DOHH2 (cell line): ENCODE data around the gene PCDHGB6.
A peak's percentile ranks its signal among the peaks of the same experiment; 100 is the strongest.
"Not testable (repeated sequence)": the region's sequence is repeated elsewhere in the genome, so short reads cannot be mapped to it uniquely, and the experiment has no call there.

Experiments
- H3F3A ChIP-seq: fragments of 200-600 bp; sonication (generic), shearing (Covaris generic); 2 replicates; pipeline ENCODE4 v1.6.0; 2016; ENCODE audit warnings: antibody characterized with exemption, mild to moderate bottlenecking; ENCODE audit not compliant: control insufficient read depth, insufficient read depth
- H3K27ac ChIP-seq: fragments of 200-600 bp; sonication (generic); 2 replicates; pipeline ENCODE4 v1.5.1; 2014; ENCODE audit warnings: low read depth, mild to moderate bottlenecking, low read length, moderate library complexity
- H3K27me3 ChIP-seq: fragments of 200-600 bp; sonication (generic); 2 replicates; pipeline ENCODE4 v1.6.1; 2014; ENCODE audit warnings: mild to moderate bottlenecking, low read length, mixed read lengths; ENCODE audit not compliant: control insufficient read depth
- H3K36me3 ChIP-seq: fragments of 200-600 bp; sonication (generic); 2 replicates; pipeline ENCODE4 v1.6.1; 2014; ENCODE audit warnings: mild to moderate bottlenecking, low read length, moderate library complexity, mixed read lengths; ENCODE audit not compliant: control insufficient read depth
- H3K4me1 ChIP-seq: fragments of 200-600 bp; sonication (generic); 2 replicates; pipeline ENCODE4 v1.6.1; 2014; ENCODE audit warnings: mild to moderate bottlenecking, low read length, mixed read lengths; ENCODE audit not compliant: control insufficient read depth
- H3K4me2 ChIP-seq: fragments of 200-600 bp; sonication (generic); 2 replicates; pipeline ENCODE4 v1.6.0; 2014; ENCODE audit warnings: mild to moderate bottlenecking, low read length, moderate library complexity
- H3K4me3 ChIP-seq: fragments of 200-600 bp; sonication (generic); 2 replicates; pipeline ENCODE4 v1.5.1; 2014; ENCODE audit warnings: mild to moderate bottlenecking, low read length, mixed read lengths
- H3K79me2 ChIP-seq: fragments of 200-600 bp; sonication (generic); 2 replicates; pipeline ENCODE4 v1.6.1; 2014; ENCODE audit warnings: mild to moderate bottlenecking, low read length, mixed read lengths; ENCODE audit not compliant: control insufficient read depth
- H3K9me2 ChIP-seq: fragments of 200-600 bp; sonication (generic); replicated peaks from 2 replicates; pipeline ENCODE4 v1.6.1; 2014; ENCODE audit warnings: mild to moderate bottlenecking, low read length, mixed read lengths; ENCODE audit not compliant: control insufficient read depth
- H3K9me3 ChIP-seq: fragments of 200-600 bp; sonication (generic); 2 replicates; pipeline ENCODE4 v1.6.1; 2014; ENCODE audit warnings: antibody characterized with exemption, low read length, mixed read lengths; ENCODE audit not compliant: control insufficient read depth, insufficient read depth
- H4K20me1 ChIP-seq: fragments of 200-600 bp; sonication (generic); 2 replicates; pipeline ENCODE4 v1.6.0; 2014; ENCODE audit warnings: low read depth, mild to moderate bottlenecking, antibody characterized with exemption, low read length, moderate library complexity; ENCODE audit not compliant: control insufficient read depth, insufficient read depth
- EZH2phosphoT487 ChIP-seq: fragments of 200-600 bp; sonication (generic); IDR thresholded peaks from 2 replicates; pipeline ENCODE4 v1.6.1; 2017; ENCODE audit warnings: borderline replicate concordance, mild to moderate bottlenecking, antibody characterized with exemption, low read length, moderate library complexity, mixed read lengths
- TF ChIP-seq, protein P1 (sequence below): fragments of 200-600 bp; sonication (generic); IDR thresholded peaks from one replicate; pipeline ENCODE4 v1.5.1; 2014; ENCODE audit warnings: antibody characterized with exemption, mild to moderate bottlenecking, low read depth, low read length; ENCODE audit not compliant: poor library complexity, severe bottlenecking

The PCDHGB6 gene

GRCh38 chr5:141430332-141431113, 22.7 kb downstream of the PCDHGB6 start, which contains the start of gene PCDHGA12:
Gene PCDHGA12 (plus strand): TSS chr5:141430507. CDS start chr5:141430760, 253 bp downstream.
- no peaks in the 10 kb centered on the region for H3K9me2 ChIP-seq
- H3K4me3 ChIP-seq: peak within 1 kb of the TSS; percentile 69
- peaks cover 18% of the 10 kb centered on the region for H3K9me3 ChIP-seq
- H3K79me2 ChIP-seq: no peaks in the 10 kb centered on the region
- H3K27me3 ChIP-seq: no peaks in the 10 kb centered on the region
- no peaks in the 10 kb centered on the region for H4K20me1 ChIP-seq
- H3K4me1 ChIP-seq: 0 out of 2 replicates have a peak, but pooled peaks cover 3% of the 10 kb centered on the region
- H3K27ac ChIP-seq: 0 out of 2 replicates have a peak within 1 kb of the TSS, but pooled peaks have one; percentile 5
- H3K36me3 ChIP-seq: peaks cover 24% of the 10 kb centered on the region
- peak within 1 kb of the TSS; percentile 60 for H3K4me2 ChIP-seq
- H3F3A ChIP-seq: 0 out of 2 replicates have a peak, but pooled peaks cover 6% of the 10 kb centered on the region
- no peak for TF ChIP-seq EZH2phosphoT487
- TF ChIP-seq, protein P1, sequence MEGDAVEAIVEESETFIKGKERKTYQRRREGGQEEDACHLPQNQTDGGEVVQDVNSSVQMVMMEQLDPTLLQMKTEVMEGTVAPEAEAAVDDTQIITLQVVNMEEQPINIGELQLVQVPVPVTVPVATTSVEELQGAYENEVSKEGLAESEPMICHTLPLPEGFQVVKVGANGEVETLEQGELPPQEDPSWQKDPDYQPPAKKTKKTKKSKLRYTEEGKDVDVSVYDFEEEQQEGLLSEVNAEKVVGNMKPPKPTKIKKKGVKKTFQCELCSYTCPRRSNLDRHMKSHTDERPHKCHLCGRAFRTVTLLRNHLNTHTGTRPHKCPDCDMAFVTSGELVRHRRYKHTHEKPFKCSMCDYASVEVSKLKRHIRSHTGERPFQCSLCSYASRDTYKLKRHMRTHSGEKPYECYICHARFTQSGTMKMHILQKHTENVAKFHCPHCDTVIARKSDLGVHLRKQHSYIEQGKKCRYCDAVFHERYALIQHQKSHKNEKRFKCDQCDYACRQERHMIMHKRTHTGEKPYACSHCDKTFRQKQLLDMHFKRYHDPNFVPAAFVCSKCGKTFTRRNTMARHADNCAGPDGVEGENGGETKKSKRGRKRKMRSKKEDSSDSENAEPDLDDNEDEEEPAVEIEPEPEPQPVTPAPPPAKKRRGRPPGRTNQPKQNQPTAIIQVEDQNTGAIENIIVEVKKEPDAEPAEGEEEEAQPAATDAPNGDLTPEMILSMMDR: peak; percentile 73

DNA sequence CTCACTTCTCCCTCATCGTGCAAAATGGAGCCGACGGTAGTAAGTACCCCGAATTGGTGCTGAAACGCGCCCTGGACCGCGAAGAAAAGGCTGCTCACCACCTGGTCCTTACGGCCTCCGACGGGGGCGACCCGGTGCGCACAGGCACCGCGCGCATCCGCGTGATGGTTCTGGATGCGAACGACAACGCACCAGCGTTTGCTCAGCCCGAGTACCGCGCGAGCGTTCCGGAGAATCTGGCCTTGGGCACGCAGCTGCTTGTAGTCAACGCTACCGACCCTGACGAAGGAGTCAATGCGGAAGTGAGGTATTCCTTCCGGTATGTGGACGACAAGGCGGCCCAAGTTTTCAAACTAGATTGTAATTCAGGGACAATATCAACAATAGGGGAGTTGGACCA, 23.5 kb downstream of the PCDHGB6 start:
- no peaks in the 10 kb centered on the region for H4K20me1 ChIP-seq
- no peak for TF ChIP-seq EZH2phosphoT487
- TF ChIP-seq, protein P1: no peak
- peak overlapping the region; percentile 60 for H3K4me2 ChIP-seq
- 0 out of 2 replicates have a peak, but pooled peaks cover 6% of the 10 kb centered on the region for H3F3A ChIP-seq
- peak overlapping the region; percentile 69 for H3K4me3 ChIP-seq
- peaks cover 18% of the 10 kb centered on the region for H3K9me3 ChIP-seq
- H3K36me3 ChIP-seq: peaks cover 24% of the 10 kb centered on the region
- H3K27ac ChIP-seq: no peak overlapping the region
- no peaks in the 10 kb centered on the region for H3K9me2 ChIP-seq
- H3K27me3 ChIP-seq: no peaks in the 10 kb centered on the region
- no peaks in the 10 kb centered on the region for H3K79me2 ChIP-seq
- 0 out of 2 replicates have a peak, but pooled peaks cover 3% of the 10 kb centered on the region for H3K4me1 ChIP-seq

GRCh38 chr5:141432308-141432707, 24.5 kb downstream of the PCDHGB6 start:
- not testable (repeated sequence) for H3F3A ChIP-seq
- peaks cover 18% of the 10 kb centered on the region for H3K9me3 ChIP-seq

GRCh38 chr5:141432726-141433125, 24.9 kb downstream of the PCDHGB6 start:
- H3K4me3 ChIP-seq, H3K79me2 ChIP-seq, H3K4me1 ChIP-seq, H3K9me2 ChIP-seq, H3K4me2 ChIP-seq, H4K20me1 ChIP-seq, H3K27ac ChIP-seq, H3F3A ChIP-seq, H3K27me3 ChIP-seq: not testable (repeated sequence)
- Histone ChIP-seq H3K9me3 (peaks cover 14% of the 10 kb centered on the region), H3K36me3 (peaks cover 18% of the 10 kb centered on the region)

More at GRCh38 chr5:141432308-141432707, 24.5 kb downstream of the PCDHGB6 start:
- H3K9me2 ChIP-seq, H3K4me3 ChIP-seq, H3K4me2 ChIP-seq, H3K79me2 ChIP-seq, H3K27me3 ChIP-seq, H3K4me1 ChIP-seq, H3K27ac ChIP-seq, H4K20me1 ChIP-seq: not testable (repeated sequence)
- peaks cover 23% of the 10 kb centered on the region for H3K36me3 ChIP-seq
